GM23338 (cell line): ENCODE data around the gene OBSCN. TPM values are rescaled to one million over a fixed set of nuclear protein-coding genes. Genes with fewer than 3 reads are reported as not detected.

ENCODE experiments used
- ATAC-seq: fragments of 200-7000 bp; cut with Tn5 transposase; 3 replicates; pipeline ENCODE4 v1.9.1; 2020
- DNase-seq: peaks from one replicate; pipeline ENCODE4 v3.0.0-alpha.2; 2015; ENCODE audit warnings: low spot score
- H2AFZ ChIP-seq: fragments of 200-600 bp; sonication (generic); 2 replicates; pipeline ENCODE4 v1.8.0; 2016; ENCODE audit warnings: antibody characterized with exemption, mild to moderate bottlenecking, moderate library complexity
- H3F3A ChIP-seq: fragments of 200-600 bp; sonication (generic); replicated peaks from 2 replicates; pipeline ENCODE4 v1.8.0; 2017; ENCODE audit warnings: antibody characterized with exemption, mixed run types, low read depth
- H3K27ac ChIP-seq: fragments of 200-600 bp; sonication (generic); 2 replicates; pipeline ENCODE4 v1.6.1; 2016; ENCODE audit warnings: low read depth
- H3K27me3 ChIP-seq: fragments of 200-600 bp; sonication (generic); 2 replicates; pipeline ENCODE4 v1.8.0; 2016; ENCODE audit warnings: mild to moderate bottlenecking, mixed run types, moderate library complexity; ENCODE audit not compliant: insufficient read depth
- H3K36me3 ChIP-seq: fragments of 200-600 bp; sonication (generic); 2 replicates; pipeline ENCODE4 v1.8.0; 2016; ENCODE audit warnings: mild to moderate bottlenecking; ENCODE audit not compliant: insufficient read depth
- H3K4me1 ChIP-seq: fragments of 200-600 bp; sonication (generic); 2 replicates; pipeline ENCODE4 v1.8.0; 2016; ENCODE audit warnings: mild to moderate bottlenecking, moderate library complexity; ENCODE audit not compliant: insufficient read depth
- H3K4me2 ChIP-seq: fragments of 200-600 bp; sonication (generic); 2 replicates; pipeline ENCODE4 v1.7.1; 2017; ENCODE audit warnings: mixed run types
- H3K4me3 ChIP-seq: fragments of 200-600 bp; sonication (generic); 2 replicates; pipeline ENCODE4 v1.6.1; 2016; ENCODE audit warnings: mixed run types
- H3K79me2 ChIP-seq: fragments of 200-600 bp; sonication (generic); replicated peaks from 2 replicates; pipeline ENCODE4 v1.8.0; 2017; ENCODE audit warnings: mild to moderate bottlenecking; ENCODE audit not compliant: insufficient read depth
- H3K9me2 ChIP-seq: fragments of 200-600 bp; sonication (generic); 2 replicates; pipeline ENCODE4 v1.8.0; 2017; ENCODE audit not compliant: insufficient read depth
- H4K20me1 ChIP-seq: fragments of 200-600 bp; sonication (generic); replicated peaks from 2 replicates; pipeline ENCODE4 v1.8.0; 2017; ENCODE audit warnings: mild to moderate bottlenecking; ENCODE audit not compliant: insufficient read depth
- H3K27ac Mint-ChIP-seq: 2 replicates; pipeline ENCODE4 v1.8.0; 2020; ENCODE audit warnings: inconsistent platforms, mild to moderate bottlenecking, moderate library complexity, mixed read lengths
- H3K27me3 Mint-ChIP-seq: 3 replicates; pipeline ENCODE4 v1.8.0; 2022; ENCODE audit warnings: low read depth, mild to moderate bottlenecking, moderate library complexity, mixed read lengths, inconsistent platforms; ENCODE audit not compliant: insufficient read depth, poor library complexity
- H3K36me3 Mint-ChIP-seq: 3 replicates; pipeline ENCODE4 v1.8.0; 2021; ENCODE audit warnings: low read depth, mild to moderate bottlenecking, inconsistent platforms, moderate library complexity, mixed read lengths
- H3K4me1 Mint-ChIP-seq: 3 replicates; pipeline ENCODE4 v1.8.0; 2020; ENCODE audit warnings: mild to moderate bottlenecking, inconsistent platforms, mixed read lengths
- H3K4me3 Mint-ChIP-seq: 3 replicates; pipeline ENCODE4 v1.8.0; 2021; ENCODE audit warnings: moderate library complexity, mild to moderate bottlenecking, inconsistent platforms, mixed read lengths
- H3K9me3 Mint-ChIP-seq: 3 replicates; pipeline ENCODE4 v1.8.0; 2020; ENCODE audit warnings: moderate library complexity, mild to moderate bottlenecking, inconsistent platforms, mixed read lengths
- CREB1 ChIP-seq: fragments of 250-450 bp; sonication (Bioruptor Pico); IDR thresholded peaks from 2 replicates; pipeline ENCODE4 v1.5.0; 2020; ENCODE audit warnings: low read depth, mild to moderate bottlenecking, moderate library complexity
- EZH2phosphoT487 ChIP-seq: fragments of 200-600 bp; sonication (generic); IDR thresholded peaks from one replicate; pipeline ENCODE4 v1.8.1; 2018; ENCODE audit warnings: antibody characterized with exemption; ENCODE audit not compliant: unreplicated experiment
- STAT1 ChIP-seq: IDR thresholded peaks from one replicate; pipeline ENCODE4 v1.6.1; 2016; ENCODE audit warnings: antibody characterized with exemption; ENCODE audit not compliant: unreplicated experiment
- polyA plus RNA-seq: library from polyadenylated mRNA; unstranded; fragments of >200 nt; fragmentation: Nextera tagmentation; extraction: Ambion mirVana; gene quantifications from 2 replicates; pipeline ENCODE4 v1.2.1, GENCODE V29; 2016
- total RNA-seq: library from RNA; depleted of rRNA; stranded (reverse); fragments of >200 nt; shearing (Covaris generic); gene quantifications from 2 replicates; pipeline ENCODE4 v1.2.3, GENCODE V29; 2014
- TF ChIP-seq, protein P1 (sequence below): IDR thresholded peaks from one replicate; pipeline ENCODE4 v1.6.1; 2018; ENCODE audit warnings: antibody characterized with exemption; ENCODE audit not compliant: unreplicated experiment
- TF ChIP-seq, protein P2 (sequence below): IDR thresholded peaks from 2 replicates; pipeline ENCODE4 v1.6.1; 2016; ENCODE audit warnings: antibody characterized with exemption
- TF ChIP-seq, protein P3 (sequence below), 2 experiments: fragments of 200-600 bp in 1 of 2; sonication (generic) in 1 of 2; conservative IDR thresholded peaks; 2 replicates each; pipeline versions ENCODE4 v1.5.1 to v1.6.1; 2016 to 2017; ENCODE audit warnings: antibody characterized with exemption in 2 of 2, low read depth in 2 of 2, mild to moderate bottlenecking in 2 of 2, moderate library complexity in 1 of 2

Gene OBSCN
- total and polyA plus RNA-seq, 2 experiments from 2014 or later: 8.4 to 38.5 TPM

DNA sequence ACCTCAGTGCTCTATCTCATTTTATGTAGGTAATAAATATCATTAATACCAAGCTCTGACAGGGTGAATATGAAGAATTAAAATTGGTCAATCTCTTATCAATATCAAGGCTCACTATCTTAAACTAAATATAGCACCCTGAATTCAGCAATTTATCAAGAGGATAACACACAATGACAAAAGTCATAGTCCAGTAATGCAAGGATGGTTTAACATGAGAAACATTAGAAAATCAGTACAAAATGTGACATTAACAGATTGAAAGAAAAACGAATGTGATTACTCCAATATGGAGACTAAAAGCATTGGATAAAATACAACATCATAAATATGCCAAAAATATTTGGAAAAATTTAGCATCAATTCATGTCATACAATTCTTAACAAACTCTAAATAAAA is 53.9 kb downstream of the OBSCN start (continued):
- TF ChIP-seq, protein P1, sequence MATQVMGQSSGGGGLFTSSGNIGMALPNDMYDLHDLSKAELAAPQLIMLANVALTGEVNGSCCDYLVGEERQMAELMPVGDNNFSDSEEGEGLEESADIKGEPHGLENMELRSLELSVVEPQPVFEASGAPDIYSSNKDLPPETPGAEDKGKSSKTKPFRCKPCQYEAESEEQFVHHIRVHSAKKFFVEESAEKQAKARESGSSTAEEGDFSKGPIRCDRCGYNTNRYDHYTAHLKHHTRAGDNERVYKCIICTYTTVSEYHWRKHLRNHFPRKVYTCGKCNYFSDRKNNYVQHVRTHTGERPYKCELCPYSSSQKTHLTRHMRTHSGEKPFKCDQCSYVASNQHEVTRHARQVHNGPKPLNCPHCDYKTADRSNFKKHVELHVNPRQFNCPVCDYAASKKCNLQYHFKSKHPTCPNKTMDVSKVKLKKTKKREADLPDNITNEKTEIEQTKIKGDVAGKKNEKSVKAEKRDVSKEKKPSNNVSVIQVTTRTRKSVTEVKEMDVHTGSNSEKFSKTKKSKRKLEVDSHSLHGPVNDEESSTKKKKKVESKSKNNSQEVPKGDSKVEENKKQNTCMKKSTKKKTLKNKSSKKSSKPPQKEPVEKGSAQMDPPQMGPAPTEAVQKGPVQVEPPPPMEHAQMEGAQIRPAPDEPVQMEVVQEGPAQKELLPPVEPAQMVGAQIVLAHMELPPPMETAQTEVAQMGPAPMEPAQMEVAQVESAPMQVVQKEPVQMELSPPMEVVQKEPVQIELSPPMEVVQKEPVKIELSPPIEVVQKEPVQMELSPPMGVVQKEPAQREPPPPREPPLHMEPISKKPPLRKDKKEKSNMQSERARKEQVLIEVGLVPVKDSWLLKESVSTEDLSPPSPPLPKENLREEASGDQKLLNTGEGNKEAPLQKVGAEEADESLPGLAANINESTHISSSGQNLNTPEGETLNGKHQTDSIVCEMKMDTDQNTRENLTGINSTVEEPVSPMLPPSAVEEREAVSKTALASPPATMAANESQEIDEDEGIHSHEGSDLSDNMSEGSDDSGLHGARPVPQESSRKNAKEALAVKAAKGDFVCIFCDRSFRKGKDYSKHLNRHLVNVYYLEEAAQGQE: no peak
- TF ChIP-seq, protein P2, sequence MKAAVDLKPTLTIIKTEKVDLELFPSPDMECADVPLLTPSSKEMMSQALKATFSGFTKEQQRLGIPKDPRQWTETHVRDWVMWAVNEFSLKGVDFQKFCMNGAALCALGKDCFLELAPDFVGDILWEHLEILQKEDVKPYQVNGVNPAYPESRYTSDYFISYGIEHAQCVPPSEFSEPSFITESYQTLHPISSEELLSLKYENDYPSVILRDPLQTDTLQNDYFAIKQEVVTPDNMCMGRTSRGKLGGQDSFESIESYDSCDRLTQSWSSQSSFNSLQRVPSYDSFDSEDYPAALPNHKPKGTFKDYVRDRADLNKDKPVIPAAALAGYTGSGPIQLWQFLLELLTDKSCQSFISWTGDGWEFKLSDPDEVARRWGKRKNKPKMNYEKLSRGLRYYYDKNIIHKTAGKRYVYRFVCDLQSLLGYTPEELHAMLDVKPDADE: no peak
- no peak for TF ChIP-seq EZH2phosphoT487
- TF ChIP-seq CREB1: no peak
- TF ChIP-seq STAT1: no peak

DNA sequence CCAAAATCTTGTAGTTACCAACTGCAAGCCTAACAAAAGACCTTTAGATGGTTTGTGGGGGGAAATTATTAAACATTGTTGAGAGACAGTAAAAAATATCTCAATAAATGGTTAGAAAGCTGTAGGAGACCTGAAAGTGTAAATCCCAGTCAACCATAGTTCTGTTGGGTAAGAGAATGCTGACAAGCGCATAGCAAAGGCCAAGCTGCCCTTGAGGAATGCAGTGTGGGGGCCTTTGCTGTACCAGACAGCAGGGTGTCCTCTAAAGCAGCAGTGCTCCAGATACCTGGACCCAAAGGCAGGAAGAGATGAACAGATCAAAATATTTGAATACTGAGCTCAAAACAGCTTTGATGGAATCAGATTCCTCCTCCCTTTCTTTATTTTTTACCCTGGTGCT is 54.6 kb downstream of the OBSCN start:
- no peak overlapping the region for H3K4me2 ChIP-seq
- Mint-ChIP-seq H3K4me1 (peaks cover 10% of the 10 kb centered on the region), H3K36me3 (peaks cover 14% of the 10 kb centered on the region), H3K9me3 (no peaks in the 10 kb centered on the region), H3K27ac (no peak overlapping the region), H3K27me3 (peaks cover 4% of the 10 kb centered on the region), H3K4me3 (no peak overlapping the region)
- TF ChIP-seq STAT1: no peak
- TF ChIP-seq, protein P1: no peak
- TF ChIP-seq, protein P2: no peak
- TF ChIP-seq, protein P3, sequence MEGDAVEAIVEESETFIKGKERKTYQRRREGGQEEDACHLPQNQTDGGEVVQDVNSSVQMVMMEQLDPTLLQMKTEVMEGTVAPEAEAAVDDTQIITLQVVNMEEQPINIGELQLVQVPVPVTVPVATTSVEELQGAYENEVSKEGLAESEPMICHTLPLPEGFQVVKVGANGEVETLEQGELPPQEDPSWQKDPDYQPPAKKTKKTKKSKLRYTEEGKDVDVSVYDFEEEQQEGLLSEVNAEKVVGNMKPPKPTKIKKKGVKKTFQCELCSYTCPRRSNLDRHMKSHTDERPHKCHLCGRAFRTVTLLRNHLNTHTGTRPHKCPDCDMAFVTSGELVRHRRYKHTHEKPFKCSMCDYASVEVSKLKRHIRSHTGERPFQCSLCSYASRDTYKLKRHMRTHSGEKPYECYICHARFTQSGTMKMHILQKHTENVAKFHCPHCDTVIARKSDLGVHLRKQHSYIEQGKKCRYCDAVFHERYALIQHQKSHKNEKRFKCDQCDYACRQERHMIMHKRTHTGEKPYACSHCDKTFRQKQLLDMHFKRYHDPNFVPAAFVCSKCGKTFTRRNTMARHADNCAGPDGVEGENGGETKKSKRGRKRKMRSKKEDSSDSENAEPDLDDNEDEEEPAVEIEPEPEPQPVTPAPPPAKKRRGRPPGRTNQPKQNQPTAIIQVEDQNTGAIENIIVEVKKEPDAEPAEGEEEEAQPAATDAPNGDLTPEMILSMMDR (conservative IDR thresholded peaks at IDR 0.05; ENCODE audit: low read depth in 2 of 2): no peak
- no peaks in the 10 kb centered on the region for H3K4me1 ChIP-seq
- no peaks in the 10 kb centered on the region for H3K9me2 ChIP-seq
- H3F3A ChIP-seq: no peaks in the 10 kb centered on the region
- H4K20me1 ChIP-seq: no peaks in the 10 kb centered on the region; the same call in 1 of the 2 replicates
- DNase-seq: no peak
- H3K27me3 ChIP-seq: no peaks in the 10 kb centered on the region
- no peak overlapping the region for H2AFZ ChIP-seq
- ATAC-seq: peak; percentile 44
- no peak overlapping the region for H3K27ac ChIP-seq
- H3K36me3 ChIP-seq: no peaks in the 10 kb centered on the region
- H3K4me3 ChIP-seq: no peak overlapping the region
- no peaks in the 10 kb centered on the region for H3K79me2 ChIP-seq
